Activated CD4-positive, CD25-positive, alpha-beta regulatory T cell treated with anti-CD3 and anti-CD28 coated beads, Interleukin-2, amount 50 U/mL, for 16 hours (primary cell): ENCODE measurements around the gene RTN1.

Source experiments
- DNase-seq: peaks from one replicate; pipeline ENCODE4 v3.0.0-alpha.2; 2020; ENCODE audit warnings: low read depth, low spot score

RTN1 gene

DNA sequence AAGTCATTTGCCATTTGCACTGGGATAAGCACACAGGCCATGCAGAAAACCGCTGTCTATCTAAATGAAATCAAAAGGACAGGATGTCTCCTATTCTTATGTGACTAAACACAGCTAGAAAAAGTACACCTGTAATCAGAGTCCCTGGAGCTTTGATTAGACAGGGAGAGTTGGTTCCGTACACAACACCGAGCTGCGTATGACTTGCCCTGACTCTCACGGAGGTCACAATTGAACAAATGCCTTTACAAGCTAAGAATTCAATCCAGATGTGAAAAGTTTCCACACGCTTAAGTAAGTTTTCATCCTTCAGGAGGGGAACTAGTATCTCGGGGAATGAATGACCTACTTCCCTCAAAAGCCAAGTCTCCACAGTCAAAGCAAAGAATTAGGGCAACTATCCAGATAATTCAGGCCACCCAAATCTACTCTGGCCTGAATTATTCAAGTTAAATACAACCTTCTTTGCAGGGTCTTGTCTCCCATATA is 67.5 kb downstream of the RTN1 start:
- no peak for DNase-seq

DNA sequence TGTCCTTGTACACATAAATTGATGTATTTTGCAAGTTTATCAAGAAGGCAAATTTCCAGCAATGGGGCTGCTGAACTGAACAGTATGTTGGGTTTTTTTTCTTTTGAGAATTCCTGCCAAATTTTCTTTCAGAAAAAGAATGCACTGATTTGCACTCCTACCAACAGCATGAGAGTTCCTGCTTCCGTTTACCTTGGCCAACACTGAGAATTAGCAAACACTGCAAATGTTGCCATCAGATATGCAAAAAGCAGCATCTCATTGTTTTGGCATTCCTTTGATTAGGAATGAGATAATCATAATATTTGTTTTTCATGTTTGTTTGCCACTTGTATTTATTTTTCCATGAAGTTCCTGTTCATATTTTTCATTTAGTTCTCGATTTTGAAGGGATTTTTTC is 82.4 kb downstream of the RTN1 start:
- no peak for DNase-seq

DNA sequence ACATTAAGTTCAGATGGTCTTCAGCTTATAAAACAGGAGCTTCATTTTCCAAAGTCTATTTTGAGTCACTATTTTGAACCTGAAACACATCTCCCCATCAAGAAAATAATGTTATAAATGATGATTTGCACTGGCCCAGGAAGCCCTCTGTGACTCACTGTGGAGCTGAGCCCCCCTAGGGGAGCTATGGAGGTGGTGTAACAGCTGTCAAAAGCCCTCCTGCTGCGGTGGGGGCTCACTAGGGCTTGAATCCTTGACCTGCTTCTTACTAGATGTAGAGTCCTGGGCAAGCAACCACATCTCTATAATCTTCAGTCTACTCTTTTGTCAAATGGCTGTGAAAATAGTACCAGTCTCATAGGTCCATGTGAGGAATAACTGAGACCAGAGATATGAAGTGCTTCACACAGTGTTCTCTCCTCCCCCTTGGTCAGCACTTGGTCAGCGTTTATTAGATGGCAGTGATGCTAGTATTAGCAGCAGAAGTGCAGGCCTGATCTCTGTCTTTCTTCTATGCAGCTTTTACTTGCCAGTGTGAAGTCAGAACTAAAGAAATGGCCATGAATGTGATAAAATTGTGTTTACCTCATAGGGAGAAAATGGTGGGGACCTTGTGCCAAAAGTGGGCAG is 83.4 kb downstream of the RTN1 start:
- no peak for DNase-seq

DNA sequence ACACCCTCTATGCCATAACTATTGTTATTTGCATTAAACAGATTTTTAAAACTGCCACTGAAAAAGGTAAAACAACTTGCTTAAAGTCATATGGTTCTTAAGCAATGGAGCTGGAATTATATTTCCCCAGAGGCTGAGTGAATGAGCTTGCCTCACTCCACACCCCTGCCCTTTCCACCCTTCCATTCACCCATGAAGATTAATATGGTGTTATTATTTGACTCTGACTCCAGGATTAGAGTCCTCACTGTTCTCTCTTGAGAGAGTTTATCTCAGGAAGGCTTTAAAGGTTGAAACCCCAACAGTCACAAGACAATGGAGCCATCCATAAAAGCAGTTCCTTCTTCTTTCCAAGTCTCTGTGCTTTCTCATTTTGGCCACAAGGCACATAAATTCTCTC is 84.9 kb downstream of the RTN1 start:
- DNase-seq, result no peak

DNA sequence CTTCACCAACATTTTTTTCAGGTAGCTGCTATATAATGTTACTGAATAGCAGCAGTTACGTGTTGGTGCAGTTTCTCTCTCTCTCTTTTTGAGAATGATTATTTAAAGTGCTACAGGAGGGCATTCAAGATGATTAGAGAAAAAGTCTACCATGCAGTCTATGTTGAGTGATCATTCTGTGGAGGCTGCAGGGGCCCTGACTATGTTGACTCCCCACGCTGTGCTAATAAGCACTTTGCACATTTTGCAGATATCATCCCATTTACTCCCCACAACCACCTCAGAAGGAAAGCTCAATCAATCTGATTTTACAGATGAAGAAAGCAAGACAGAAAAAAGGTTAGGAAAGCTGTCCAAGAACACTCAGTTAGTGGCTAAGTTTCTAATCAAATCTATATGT is 87.8 kb downstream of the RTN1 start:
- DNase-seq, result no peak

DNA sequence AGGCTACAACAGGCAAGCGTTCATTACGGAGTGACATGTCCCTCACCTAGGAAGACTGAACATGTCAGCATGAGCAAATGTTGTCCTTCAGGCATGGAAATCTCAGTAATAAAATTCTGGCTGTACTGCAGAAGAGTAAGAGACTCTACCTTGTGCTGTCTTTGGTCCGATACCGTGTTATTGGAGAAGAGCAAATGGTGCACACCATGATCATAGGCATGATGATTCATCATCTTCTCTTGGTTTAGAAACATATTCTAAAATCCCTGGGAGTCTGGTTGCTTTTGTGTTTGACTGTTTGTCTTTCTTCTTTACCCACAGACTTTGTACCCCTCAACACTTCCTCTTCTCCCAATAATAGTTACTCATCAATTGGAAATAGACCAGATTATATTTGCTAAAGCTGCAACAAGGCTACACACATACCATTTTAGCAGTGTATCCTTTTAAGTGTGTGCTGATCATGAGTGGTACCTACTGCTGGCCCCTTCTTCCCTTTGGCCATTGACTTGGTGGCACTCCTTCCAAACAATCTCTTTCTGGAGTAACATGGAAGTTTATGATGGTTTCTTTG is 93.5 kb downstream of the RTN1 start:
- DNase-seq, result no peak

DNA sequence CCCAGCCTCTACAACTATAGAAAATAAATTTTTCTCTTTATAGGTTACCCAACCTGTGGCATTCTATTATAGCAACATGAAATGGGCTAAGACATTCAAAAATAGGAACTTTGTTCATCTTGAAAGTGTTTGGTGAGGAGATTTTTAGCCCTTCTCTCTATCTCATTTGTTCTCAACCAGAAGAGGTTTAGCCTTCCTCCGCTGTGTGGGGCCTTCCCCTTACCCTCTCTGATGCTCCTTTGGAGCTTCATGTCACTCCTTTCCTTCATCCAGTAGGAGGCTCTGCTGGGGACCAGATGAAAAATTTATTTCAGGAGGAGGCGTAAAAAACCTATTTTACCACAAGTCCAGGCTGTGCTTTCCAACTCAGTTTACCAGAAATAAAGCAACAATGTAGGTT is 94.1 kb downstream of the RTN1 start:
- DNase-seq, result no peak

DNA sequence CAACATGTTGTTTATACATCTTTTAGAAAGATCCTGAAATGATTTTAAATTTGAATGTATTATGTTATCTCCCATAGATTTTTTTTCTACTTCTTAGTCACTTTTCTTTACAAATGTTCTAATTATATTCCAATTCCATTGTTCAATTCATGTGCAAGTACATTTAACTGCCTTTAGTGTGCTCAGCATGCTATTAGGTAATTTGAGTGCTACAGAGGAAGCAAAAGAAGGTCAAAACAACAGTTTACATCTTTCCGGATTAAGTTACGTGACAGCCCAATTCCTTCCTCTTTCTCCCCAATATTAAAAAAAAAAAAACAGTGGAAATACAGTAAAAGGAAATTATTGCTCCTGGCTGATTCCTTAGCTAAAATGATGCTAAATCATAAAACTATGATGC is 98.3 kb downstream of the RTN1 start:
- DNase-seq, result no peak

DNA sequence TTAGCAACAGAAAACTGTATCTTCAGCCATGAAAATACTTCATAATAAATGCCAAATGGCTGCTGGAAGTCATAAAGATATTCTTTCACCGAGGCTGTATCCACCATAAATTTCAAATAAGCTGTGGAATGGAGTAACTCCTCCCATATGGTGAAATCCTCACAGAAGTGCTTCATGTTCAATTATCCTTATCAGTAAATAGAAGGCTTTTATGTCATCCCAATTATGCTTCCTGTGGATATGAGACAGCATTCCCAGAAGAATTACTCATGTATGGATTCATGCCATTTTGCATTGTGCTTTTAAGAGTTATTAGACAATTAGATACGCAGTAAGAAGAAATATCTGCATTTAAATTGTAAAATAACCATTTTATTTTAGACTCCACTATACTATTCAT is 99.0 kb downstream of the RTN1 start:
- DNase-seq, result no peak

DNA sequence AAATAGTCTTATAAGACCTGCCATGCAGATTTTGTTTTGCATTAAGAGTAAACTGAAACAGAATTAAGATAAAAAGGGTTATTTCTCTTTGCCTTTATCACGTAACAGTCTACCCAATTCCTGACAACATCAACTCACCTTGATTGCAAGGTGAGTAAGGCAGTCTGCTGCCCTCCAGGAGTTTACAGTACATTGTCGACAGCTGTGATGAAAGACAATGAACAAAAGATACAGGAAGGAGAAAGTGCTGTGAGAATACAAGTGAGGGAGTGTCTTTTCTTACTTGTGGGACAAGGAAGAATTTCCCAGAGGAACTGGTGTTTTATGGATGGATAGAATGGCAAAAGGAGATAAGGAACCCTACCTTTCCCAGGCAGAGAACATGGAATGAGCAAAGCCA is 101.0 kb downstream of the RTN1 start:
- no peak for DNase-seq

DNA sequence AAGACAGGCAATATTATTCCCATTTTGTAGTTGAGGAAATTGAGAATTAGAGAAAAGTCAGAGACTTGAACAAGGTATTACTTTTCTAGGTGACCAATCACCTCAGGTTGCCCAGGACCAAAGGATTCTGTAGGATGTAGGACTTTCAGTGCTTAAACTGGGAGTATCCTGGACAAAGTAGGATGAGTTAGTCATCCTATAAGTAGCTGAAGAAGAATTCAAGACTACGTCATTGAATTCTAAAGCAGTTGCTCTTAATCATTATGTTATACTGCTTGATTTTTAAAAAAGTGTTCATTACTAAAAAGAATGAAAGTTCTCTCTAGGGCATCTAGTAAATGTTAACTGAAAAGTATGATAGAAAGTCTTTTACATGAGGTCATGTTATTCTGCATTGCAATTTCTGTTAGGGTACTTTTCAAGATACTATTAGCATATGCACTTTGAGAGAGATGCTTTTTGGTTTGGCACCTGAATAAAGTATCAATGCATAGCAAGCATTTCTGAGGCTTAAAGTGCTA is 101.7 kb downstream of the RTN1 start:
- DNase-seq, result no peak

DNA sequence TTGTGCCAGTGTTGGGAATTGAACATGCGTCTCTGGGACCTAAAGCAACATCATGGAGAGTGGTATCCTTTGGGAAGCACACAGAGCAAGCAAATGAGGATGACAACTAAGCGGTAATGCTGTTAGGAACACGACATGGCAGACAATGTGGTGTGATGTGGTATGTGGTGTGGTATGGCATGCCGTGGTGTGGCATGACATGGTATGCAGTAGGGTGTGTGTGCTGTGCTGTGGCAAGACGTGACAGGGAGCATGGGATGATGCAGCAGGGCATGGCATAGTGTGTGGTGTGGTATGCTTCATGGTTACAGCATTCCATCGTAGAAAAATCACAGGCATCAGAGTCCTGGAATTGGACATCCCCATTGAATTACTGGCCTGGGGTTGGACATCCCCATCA is 108.7 kb downstream of the RTN1 start:
- DNase-seq, result no peak

DNA sequence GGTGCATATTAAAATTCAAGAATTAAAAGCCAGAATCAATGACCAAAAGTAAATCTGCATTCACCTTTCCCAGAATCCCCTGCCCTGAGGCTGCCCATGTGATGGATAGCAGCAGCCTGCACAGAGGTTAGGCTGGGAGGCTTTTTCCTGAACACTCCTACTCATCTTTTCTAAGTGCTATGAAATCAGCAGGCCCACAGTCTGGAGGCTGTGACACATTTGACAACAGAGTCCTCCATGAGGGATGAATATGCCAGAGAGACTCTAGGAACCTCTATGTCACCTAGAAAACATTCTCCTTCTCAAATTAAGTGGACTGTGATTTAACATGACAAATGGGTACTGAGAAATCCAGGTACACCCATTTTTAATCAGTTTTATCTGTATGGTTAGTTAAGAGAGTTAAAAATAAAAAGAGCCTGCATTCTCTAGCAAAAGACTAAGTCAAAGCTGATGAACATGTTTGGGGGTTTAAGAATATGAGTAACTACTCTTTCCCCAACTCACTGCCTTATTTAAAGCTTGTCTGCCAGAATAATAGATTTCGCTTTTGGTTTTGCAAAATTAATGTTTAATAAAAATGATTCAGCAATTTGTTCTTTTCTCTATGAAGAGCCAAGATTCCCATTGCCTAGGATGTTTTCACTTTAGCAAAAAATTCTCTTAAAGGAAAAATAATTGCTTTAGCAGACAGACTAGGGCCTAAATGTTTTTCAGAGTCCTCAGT is 115.0 kb downstream of the RTN1 start:
- DNase-seq, result no peak

DNA sequence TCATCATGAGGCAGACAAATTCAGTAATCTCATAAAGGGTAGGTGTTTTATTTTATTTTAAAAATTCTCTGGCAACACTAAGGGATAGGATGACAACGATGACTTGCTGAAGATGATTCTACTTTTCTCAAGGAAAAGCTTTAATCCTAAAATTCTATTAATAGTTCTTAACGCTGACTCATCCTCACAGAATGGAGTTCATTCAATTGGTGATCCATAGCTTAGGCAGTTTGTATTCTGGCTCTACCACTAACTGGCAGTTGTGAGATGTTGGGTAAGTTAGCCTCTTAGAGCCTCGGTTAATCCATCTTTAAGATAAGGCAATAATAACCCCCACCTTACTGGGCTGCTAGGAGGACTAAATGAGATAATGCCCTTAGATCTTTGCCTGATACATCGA is 116.3 kb downstream of the RTN1 start:
- no peak for DNase-seq

DNA sequence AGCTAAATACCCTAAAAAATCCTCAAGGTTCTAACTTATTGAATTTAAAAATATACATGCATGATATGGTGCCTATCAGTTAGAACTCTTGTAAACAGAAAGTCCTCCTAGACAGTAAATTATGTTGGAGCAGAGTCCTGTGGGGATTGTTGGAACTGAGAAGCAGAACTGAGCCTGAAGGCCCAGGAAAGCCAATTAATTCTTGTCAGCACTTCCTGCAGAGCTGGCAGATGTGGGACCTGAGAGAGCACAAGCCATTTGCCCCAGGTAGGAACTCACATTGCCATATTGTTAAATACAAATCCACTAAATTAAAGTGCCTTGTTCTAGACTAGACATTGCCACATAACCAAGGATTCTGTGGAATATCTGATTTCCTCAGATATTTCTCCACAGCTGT is 117.1 kb downstream of the RTN1 start:
- no peak for DNase-seq

DNA sequence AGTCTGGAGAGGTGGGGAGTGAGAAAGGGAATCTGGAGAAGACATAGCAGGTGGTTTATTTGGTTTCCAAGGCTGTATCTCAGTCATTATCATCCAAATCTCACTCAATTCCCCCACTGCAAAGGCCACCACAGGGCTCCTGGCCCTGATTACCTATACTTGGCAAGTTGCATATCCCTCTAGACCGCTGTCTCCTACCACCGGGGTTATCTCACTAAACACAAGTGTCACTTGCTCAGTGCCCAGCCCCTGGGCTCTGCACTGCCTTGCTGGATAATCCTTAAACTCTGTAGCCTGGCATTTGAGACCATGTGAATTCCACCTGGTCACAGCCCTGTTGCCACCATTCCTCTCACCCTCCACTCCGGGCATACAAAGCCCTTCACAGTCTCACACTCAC is 119.0 kb downstream of the RTN1 start:
- DNase-seq, result no peak

DNA sequence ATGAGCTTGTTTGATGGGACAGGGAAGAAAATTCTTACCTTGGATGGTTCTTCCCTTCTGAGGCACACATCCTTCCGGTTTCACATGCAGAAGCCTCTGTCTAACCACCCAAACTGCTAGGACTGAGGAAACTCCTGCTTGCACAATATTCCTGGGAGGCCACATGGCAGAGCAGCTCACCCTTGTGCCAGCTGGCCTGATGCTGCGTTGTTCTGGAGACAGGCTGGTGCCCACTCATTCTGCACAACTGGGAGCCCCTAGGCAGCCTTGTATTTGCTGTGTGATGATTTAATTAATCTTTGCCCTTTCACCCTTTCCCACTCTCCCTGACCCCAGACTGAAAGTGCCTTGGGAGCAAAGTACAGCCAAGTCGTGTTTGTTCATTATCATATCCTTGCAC is 130.8 kb downstream of the RTN1 start:
- no peak for DNase-seq

DNA sequence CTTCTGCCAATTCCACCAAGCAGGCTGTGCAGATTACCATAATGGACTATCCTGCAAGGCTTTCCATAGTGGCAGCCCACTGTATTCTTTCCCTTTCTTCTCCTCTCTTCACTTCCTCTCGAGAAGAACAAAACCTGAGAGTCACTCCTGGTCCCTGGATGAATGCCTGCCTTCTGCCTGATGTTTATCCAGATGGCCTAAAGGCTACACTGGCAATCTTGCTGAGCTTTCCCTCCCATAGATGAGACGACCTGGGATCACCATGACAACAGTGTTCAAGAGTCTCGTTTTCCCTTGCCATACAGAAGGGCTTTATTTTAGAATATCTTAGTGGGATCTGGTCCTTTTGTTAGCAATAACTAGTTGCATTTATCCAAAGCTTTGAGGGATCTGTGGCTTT is 142.3 kb downstream of the RTN1 start:
- no peak for DNase-seq

DNA sequence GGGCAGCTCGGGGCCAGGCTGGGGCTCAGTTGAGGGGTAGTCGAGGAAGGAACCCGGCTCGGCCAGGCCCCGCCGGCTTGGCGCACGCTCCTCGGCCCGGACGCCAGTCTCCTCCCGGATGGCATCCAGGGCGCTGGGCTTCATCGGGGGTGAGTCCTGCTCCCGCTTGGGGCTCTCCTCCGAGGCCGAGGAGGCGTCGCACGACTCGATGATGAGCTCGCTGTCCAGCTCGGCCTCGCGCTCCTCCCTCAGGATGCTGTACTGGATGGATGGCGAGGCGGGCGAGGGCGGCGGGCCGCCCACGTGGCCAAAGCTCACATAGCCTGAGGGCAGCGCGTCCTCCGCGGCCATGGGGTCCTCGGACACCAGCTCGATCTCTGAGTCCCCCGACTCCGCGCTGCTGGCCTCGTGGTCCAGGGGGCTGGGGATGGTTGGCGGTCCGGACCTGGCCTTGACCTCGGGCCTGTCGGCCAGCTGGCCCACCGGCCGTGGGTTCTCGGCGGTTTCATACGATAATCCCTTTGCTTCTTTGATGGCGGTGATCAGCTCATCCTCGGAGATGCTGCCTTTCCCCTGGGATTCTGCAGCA is 143.4 kb downstream of the RTN1 start:
- DNase-seq, result no peak

DNA sequence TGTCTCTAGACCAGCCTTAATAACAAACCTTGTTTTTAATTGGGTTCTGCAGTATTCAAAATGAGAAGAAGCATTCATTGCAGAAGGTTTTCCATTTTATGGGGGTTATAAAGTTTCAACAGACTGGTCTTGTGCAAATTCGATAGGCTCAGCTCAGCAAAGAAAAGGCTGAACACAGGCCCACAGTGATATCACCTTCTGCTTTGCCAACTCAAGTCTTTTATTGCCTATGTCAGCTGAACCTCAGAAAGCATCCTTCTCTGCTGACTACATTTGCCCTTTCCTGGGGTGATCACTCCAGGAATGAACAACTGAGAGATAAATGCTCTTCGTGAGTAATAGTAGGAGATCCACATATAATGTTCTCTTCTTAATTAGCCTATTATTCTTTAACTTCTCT is 159.5 kb downstream of the RTN1 start:
- no peak for DNase-seq

DNA sequence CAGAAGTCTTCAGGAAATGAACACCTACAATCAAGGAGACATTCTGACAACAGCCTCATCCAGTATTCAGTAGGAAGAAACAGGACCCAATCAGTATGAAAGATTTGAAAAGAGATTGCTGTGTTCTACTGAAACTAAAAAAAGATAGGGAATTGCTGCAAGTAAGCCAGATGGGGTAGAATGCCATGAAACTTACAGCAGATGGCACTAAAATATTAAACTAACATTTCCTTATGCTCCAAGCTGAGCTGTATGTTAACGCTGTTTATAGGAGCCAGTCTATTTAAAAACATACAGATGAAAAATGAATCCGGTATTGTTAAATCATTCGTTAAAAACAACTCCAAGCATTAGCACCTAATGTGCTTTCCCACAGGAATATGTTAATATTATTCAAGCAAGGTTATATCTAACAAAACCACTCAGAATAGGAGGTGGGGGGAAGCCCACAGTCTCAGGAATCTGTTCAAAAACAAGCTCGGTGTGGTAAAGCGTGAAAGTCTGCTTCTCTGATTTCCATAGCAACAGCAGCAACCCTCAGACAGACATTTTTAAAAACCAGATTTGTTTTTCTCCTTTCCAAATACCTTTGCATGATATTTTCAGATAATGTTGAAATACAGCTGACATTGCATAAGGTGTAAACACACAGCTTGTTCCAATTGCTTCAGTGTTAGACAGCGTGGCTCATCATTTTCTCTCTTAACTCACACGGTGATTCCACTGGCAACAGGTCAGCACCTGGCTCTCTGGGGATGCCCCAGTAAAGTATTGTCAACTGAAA is 162.6 kb downstream of the RTN1 start:
- no peak for DNase-seq

DNA sequence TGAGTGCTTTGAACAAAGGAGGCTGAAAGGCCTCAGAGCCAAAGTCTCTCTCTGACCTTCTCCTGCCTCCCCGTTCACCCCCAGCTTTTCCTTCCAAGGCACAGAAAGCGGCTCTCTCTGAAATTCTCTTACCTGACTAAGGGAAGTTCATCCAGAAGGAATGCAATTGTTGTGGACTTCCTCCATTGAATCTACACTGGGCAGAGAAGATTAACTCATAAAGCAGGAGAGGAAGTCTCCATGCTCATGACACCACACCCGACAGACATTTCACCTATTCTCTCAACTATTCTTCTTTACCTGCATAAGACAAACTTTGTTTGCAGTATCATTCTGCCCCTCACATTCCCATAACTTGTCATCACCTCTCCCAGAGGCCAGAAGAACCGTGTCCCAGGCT is 164.7 kb downstream of the RTN1 start:
- DNase-seq, result no peak
